K562 (cell line): ENCODE measurements around the gene DLG4. TPM values are rescaled to one million over a fixed set of nuclear protein-coding genes. Genes with fewer than 3 reads are reported as not detected.

Experiments
- ATAC-seq: fragments of 200-7000 bp; cut with Tn5 transposase; 3 replicates; pipeline ENCODE4 v1.9.1; 2020; ENCODE audit warnings: moderate library complexity
- BruUV-seq: library from RNA; stranded (reverse); fragments of 400-500 nt; replicated peaks from 2 replicates; lab custom pipeline; 2021; lab: Mats Ljungman, UMichigan
- CTCF ChIA-PET: fragments of 300-600 bp; formaldehyde crosslinking; extraction: SDS; loops from one replicate; lab custom pipeline; 2021; ENCODE audit warnings: low intra/inter-chr PET ratio; lab: Yijun Ruan, JAX
- POLR2A ChIA-PET: fragments of 300-600, 350-650 bp; sonication (Branson Sonifier 250); formaldehyde crosslinking; extraction: SDS; loops from one replicate; lab custom pipeline; 2021; ENCODE audit warnings: antibody characterized with exemption, inconsistent platforms; lab: Yijun Ruan, JAX
- DNase-seq, 4 experiments: peaks; one replicate each; pipeline versions ENCODE4 v3.0.0 to v3.0.0-alpha.2; 2011 to 2018; ENCODE audit warnings: low spot score in 3 of 4, mixed read lengths in 3 of 4; ENCODE audit errors: extremely low read depth in 1 of 4
- FAIRE-seq: peaks from 2 replicates; lab custom pipeline; 2011; peaks lifted over from hg19 to GRCh38; lab: Jason Lieb, UNC
- H2AFZ ChIP-seq: 2 replicates; pipeline ENCODE4 v1.6.0; 2011; ENCODE audit warnings: low read depth, low read length, control low read depth, inconsistent platforms
- H3K27ac ChIP-seq: fragments of 200-600 bp; 3 replicates; pipeline ENCODE4 v1.8.0; 2011; ENCODE audit warnings: low read depth, mild to moderate bottlenecking, control low read depth, inconsistent platforms, low read length, moderate library complexity, mixed read lengths; ENCODE audit errors: extremely low read depth
- H3K27me3 ChIP-seq, 2 experiments: fragments of 300-600 bp in 1 of 2; 2 replicates in 1 of 2; 3 replicates in 1 of 2; pipeline versions ENCODE4 v1.6.0 to v1.8.0; 2011; ENCODE audit warnings: inconsistent platforms in 2 of 2, low read length in 2 of 2, mild to moderate bottlenecking in 1 of 2, mixed read lengths in 1 of 2, moderate library complexity in 1 of 2; ENCODE audit not compliant: control insufficient read depth in 2 of 2, insufficient read depth in 2 of 2
- H3K36me3 ChIP-seq: fragments of 300-600 bp; 3 replicates; pipeline ENCODE4 v1.8.0; 2011; ENCODE audit warnings: mild to moderate bottlenecking, low read length, inconsistent platforms; ENCODE audit not compliant: control insufficient read depth, insufficient read depth
- H3K4me1 ChIP-seq, 2 experiments: fragments of 200-600 bp in 1 of 2; replicated peaks in 1 of 2; 2 replicates in 1 of 2; 3 replicates in 1 of 2; pipeline versions ENCODE4 v1.5.1 to v1.8.0; 2011; ENCODE audit warnings: inconsistent platforms in 2 of 2, low read length in 2 of 2, mild to moderate bottlenecking in 1 of 2, mixed read lengths in 1 of 2, moderate library complexity in 1 of 2; ENCODE audit not compliant: control insufficient read depth in 2 of 2, insufficient read depth in 2 of 2
- H3K4me2 ChIP-seq: 2 replicates; pipeline ENCODE4 v1.6.1; 2011; ENCODE audit warnings: low read length, control low read depth, inconsistent platforms, mixed read lengths; ENCODE audit not compliant: insufficient read depth
- H3K4me3 ChIP-seq: fragments of 200-600 bp; sonication (generic), shearing (Covaris generic); 2 replicates; pipeline ENCODE4 v1.5.1; 2016; ENCODE audit warnings: control low read depth, inconsistent platforms
- H3K79me2 ChIP-seq: fragments of 200-600 bp; 3 replicates; pipeline ENCODE4 v1.8.0; 2011; ENCODE audit warnings: low read length, inconsistent platforms; ENCODE audit not compliant: control insufficient read depth, insufficient read depth
- H3K9ac ChIP-seq, 2 experiments: 2 replicates each; pipeline versions ENCODE4 v1.6.0 to v1.6.1; 2011; ENCODE audit warnings: low read depth in 2 of 2, low read length in 2 of 2, control low read depth in 1 of 2, inconsistent platforms in 1 of 2, mild to moderate bottlenecking in 1 of 2, mixed read lengths in 1 of 2; ENCODE audit not compliant: insufficient read depth in 1 of 2
- H3K9me1 ChIP-seq: one replicate; pipeline ENCODE4 v1.6.0; 2011; ENCODE audit warnings: inconsistent platforms, mild to moderate bottlenecking, low read length, moderate library complexity; ENCODE audit not compliant: control insufficient read depth, insufficient read depth
- H3K9me3 ChIP-seq: replicated peaks from 2 replicates; pipeline ENCODE4 v1.5.1; 2011; ENCODE audit warnings: low read depth, low read length, inconsistent platforms; ENCODE audit not compliant: control insufficient read depth, insufficient read depth
- H4K20me1 ChIP-seq: replicated peaks from 2 replicates; pipeline ENCODE4 v1.6.1; 2011; ENCODE audit warnings: low read length, inconsistent platforms, mixed read lengths; ENCODE audit not compliant: control insufficient read depth, insufficient read depth
- CBFA2T2 ChIP-seq: fragments of 450-650 bp; conservative IDR thresholded peaks from 2 replicates; pipeline ENCODE4 v1.6.1; 2017; ENCODE audit warnings: mild to moderate bottlenecking
- HMGN3 ChIP-seq: IDR thresholded peaks from 2 replicates; pipeline ENCODE4 v1.6.1; 2011; ENCODE audit warnings: borderline replicate concordance, low read depth, mild to moderate bottlenecking, mixed read lengths, low read length; ENCODE audit not compliant: insufficient read length; ENCODE audit errors: extremely low read depth
- MTA2 ChIP-seq: fragments of 450-650 bp; IDR thresholded peaks from 2 replicates; pipeline ENCODE4 v1.6.1; 2016; ENCODE audit warnings: low read depth
- PCBP1 ChIP-seq: fragments of 200-400 bp; formaldehyde crosslinking; IDR thresholded peaks from 2 replicates; pipeline ENCODE4 v1.6.1; 2018; ENCODE audit warnings: mild to moderate bottlenecking, low read depth, low read length; ENCODE audit not compliant: poor library complexity, severe bottlenecking
- PCBP2 ChIP-seq: fragments of 200-400 bp; formaldehyde crosslinking; IDR thresholded peaks from 2 replicates; pipeline ENCODE4 v1.6.1; 2018; ENCODE audit warnings: low read length, low read depth, mild to moderate bottlenecking, moderate library complexity; ENCODE audit not compliant: poor library complexity, severe bottlenecking
- TFAP4 ChIP-seq: sonication (generic); formaldehyde crosslinking; IDR thresholded peaks from 2 replicates; pipeline ENCODE4 v1.8.0; 2022; ENCODE audit warnings: missing genetic modification reagents, mild to moderate bottlenecking, moderate library complexity, borderline replicate concordance
- ZBTB17 ChIP-seq: fragments of 450-650 bp; formaldehyde crosslinking; IDR thresholded peaks from 2 replicates; pipeline ENCODE4 v1.4.0; 2020; ENCODE audit warnings: mild to moderate bottlenecking
- ZBTB40 ChIP-seq, 2 experiments: fragments of 450-650 bp in 1 of 2; sonication (generic) in 1 of 2; formaldehyde crosslinking in 1 of 2; IDR thresholded peaks; 2 replicates each; pipeline versions ENCODE4 v1.7.1 to v1.9.0; 2016 to 2022; ENCODE audit warnings: inconsistent platforms in 1 of 2, mild to moderate bottlenecking in 1 of 2, missing genetic modification reagents in 1 of 2
- ZNF324 ChIP-seq: fragments of 250-450 bp; sonication (Bioruptor Pico); IDR thresholded peaks from 2 replicates; pipeline ENCODE4 v1.4.0; 2020; ENCODE audit warnings: mild to moderate bottlenecking
- WGBS: fragments of 100-300 bp; shearing (Covaris generic); methylation state at CpG from one replicate; pipeline ENCODE4 v1.1.6; 2016; ENCODE audit warnings: low coverage, mixed read lengths; ENCODE audit not compliant: insufficient coverage; ENCODE audit errors: missing lambda C conversion rate; 5-methylcytosine and 5-hydroxymethylcytosine counted together
- in situ Hi-C: fragments of 300-500 bp; cut with MboI; formaldehyde crosslinking; loops from 4 replicates; pipeline ENCODE4 v1.15.0; 2018; ENCODE audit warnings: inconsistent platforms, mixed read lengths
- intact Hi-C: fragments of 100-400 bp; cut with micrococcal nuclease; formaldehyde crosslinking; loops from 2 replicates; pipeline ENCODE4 v1.14.2; 2022
- polyA plus RNA-seq, 8 experiments: library from polyadenylated mRNA; depleted of rRNA in 4 of 8; stranded (reverse) in 5 of 8; unstranded in 3 of 8; fragments of >200 nt; fragmentation: Nextera tagmentation in 2 of 8; fragmentation: Illumina TruSeq in 1 of 8; extraction: Ambion mirVana in 2 of 8; extraction: Trizol in 1 of 8; gene quantifications; 2 replicates each; pipeline versions ENCODE4 v1.2.1 to v1.2.3, GENCODE V29; 2011 to 2014; ENCODE audit warnings: inconsistent platforms in 1 of 8, missing spikeins in 1 of 8
- total RNA-seq, 7 experiments: library from RNA; depleted of rRNA in 6 of 7; stranded (reverse); fragments of >200 nt in 6 of 7; fragmentation: Illumina TruSeq in 2 of 7; extraction: Trizol in 2 of 7; gene quantifications; 2 replicates each; pipeline versions ENCODE4 v1.2.1 to v1.2.3, GENCODE V29; 2011 to 2021; ENCODE audit warnings: low replicate concordance in 1 of 7

DLG4 gene
- total and polyA plus RNA-seq, 9 of the 15 experiments (the other 6 are each of a cell fraction or from before 2014, with no cell fraction given): 0.03 to 12.0 (median 4.1) TPM

GRCh38 chr17:7237761-7238419 is 18.3 kb upstream of the DLG4 start (continued):
- TF ChIP-seq TFAP4 (CRISPR knock-in tag) (peak; percentile 75), PCBP1 (peak; percentile 73), HMGN3 (peak; percentile 78)

GRCh38 chr17:7237266-7237760 is 17.7 kb upstream of the DLG4 start:
- Histone ChIP-seq H3K4me2 (peak overlapping the region; percentile 72), H3K9me1 (no peaks in the 10 kb centered on the region), H2AFZ (no peak overlapping the region), H3K79me2 (peaks cover 91% of the 10 kb centered on the region), H3K4me1 (peaks cover 35 to 37% of the 10 kb centered on the region in 2 experiments; a peak in 4 of 5 replicates), H3K9ac (peak overlapping the region; percentile 93 to 98), H3K36me3 (peaks cover 48% of the 10 kb centered on the region; the same call in 2 of the 3 replicates), H3K27me3 (no peaks in the 10 kb centered on the region), H3K27ac (peak overlapping the region; percentile 94; the same call in 2 of the 3 replicates), H3K9me3 (no peaks in the 10 kb centered on the region), H3K4me3 (peak overlapping the region; percentile 79), H4K20me1 (peaks cover 5% of the 10 kb centered on the region; the same call in 1 of the 2 replicates)
- ChIA-PET CTCF (no interaction called here), POLR2A (interaction anchor here (1.1 to 6.6 kb wide), 2 partner anchors 11 to 15 kb away, joined by 3 to 73 read pairs; partner anchors contain the start of genes ACADVL and DLG4)
- DNase-seq (no peak), FAIRE-seq (peak; percentile 68), ATAC-seq (no peak)
- 6% methylated on average over 4 of the region's 6 CpGs for WGBS
- intact Hi-C loops: loop anchor here (5.0 kb wide), 1 partner anchor 45 kb away; the partner anchor contains the start of gene SLC2A4
- in situ Hi-C loops: no loop called here
- no TSS peak for BruUV-seq
- no peak for TF ChIP-seq PCBP2
- no peak for TF ChIP-seq ZNF324
- no peak for TF ChIP-seq ZBTB40 (IDR thresholded peaks at IDR 0.05)
- no peak for TF ChIP-seq ZBTB40 (CRISPR knock-in tag; IDR thresholded peaks at IDR 0.05)
- TF ChIP-seq MTA2: no peak
- TF ChIP-seq ZBTB17: no peak
- no peak for TF ChIP-seq CBFA2T2
